Type B pancreatic cell (in vitro differentiated cells): Measurements from ENCODE around the gene CD4. TPM values are rescaled to one million over a fixed set of nuclear protein-coding genes. Genes with fewer than 3 reads are reported as not detected.

ENCODE experiments used
- DNase-seq: peaks from one replicate; pipeline ENCODE4 v3.0.0; 2021; ENCODE audit warnings: mixed read lengths; ENCODE audit not compliant: unreplicated experiment; ENCODE audit errors: extremely low spot score
- H3K27ac Mint-ChIP-seq: 2 replicates; pipeline ENCODE4 v1.8.0; 2021; ENCODE audit warnings: mild to moderate bottlenecking, mixed read lengths
- H3K27me3 Mint-ChIP-seq: 2 replicates; pipeline ENCODE4 v1.8.0; 2021; ENCODE audit warnings: mixed read lengths
- H3K36me3 Mint-ChIP-seq: 2 replicates; pipeline ENCODE4 v1.8.0; 2021; ENCODE audit warnings: mixed read lengths
- H3K4me1 Mint-ChIP-seq: one replicate; pipeline ENCODE4 v1.8.0; 2021; ENCODE audit warnings: mixed read lengths; ENCODE audit not compliant: unreplicated experiment
- H3K4me3 Mint-ChIP-seq: 2 replicates; pipeline ENCODE4 v1.8.0; 2021; ENCODE audit warnings: mild to moderate bottlenecking, mixed read lengths
- H3K9me3 Mint-ChIP-seq: 2 replicates; pipeline ENCODE4 v1.8.0; 2021; ENCODE audit warnings: mixed read lengths
- total RNA-seq: library from RNA; stranded (reverse); gene quantifications from 2 replicates; pipeline ENCODE4 v1.2.1, GENCODE V29; 2021; ENCODE audit warnings: low replicate concordance
- TF ChIP-seq, protein P1 (sequence below): fragments of 200-600 bp; sonication (generic); conservative IDR thresholded peaks from 2 replicates; pipeline ENCODE4 v1.5.0; 2021; ENCODE audit warnings: antibody characterized with exemption, mild to moderate bottlenecking

The CD4 gene
- total RNA-seq, 1 donor from 2014 or later: 0.65 TPM

GRCh38 chr12:6778217-6778573 lies 11.1 kb upstream of the CD4 start:
- peaks cover 20% of the 10 kb centered on the region for H3K4me1 Mint-ChIP-seq
- H3K36me3 Mint-ChIP-seq: peaks cover 14% of the 10 kb centered on the region
- H3K27me3 Mint-ChIP-seq: peaks cover 61% of the 10 kb centered on the region
- peak overlapping the region; percentile 93 for H3K4me3 Mint-ChIP-seq
- H3K9me3 Mint-ChIP-seq: no peaks in the 10 kb centered on the region
- H3K27ac Mint-ChIP-seq: peak overlapping the region; percentile 90
- TF ChIP-seq, protein P1, sequence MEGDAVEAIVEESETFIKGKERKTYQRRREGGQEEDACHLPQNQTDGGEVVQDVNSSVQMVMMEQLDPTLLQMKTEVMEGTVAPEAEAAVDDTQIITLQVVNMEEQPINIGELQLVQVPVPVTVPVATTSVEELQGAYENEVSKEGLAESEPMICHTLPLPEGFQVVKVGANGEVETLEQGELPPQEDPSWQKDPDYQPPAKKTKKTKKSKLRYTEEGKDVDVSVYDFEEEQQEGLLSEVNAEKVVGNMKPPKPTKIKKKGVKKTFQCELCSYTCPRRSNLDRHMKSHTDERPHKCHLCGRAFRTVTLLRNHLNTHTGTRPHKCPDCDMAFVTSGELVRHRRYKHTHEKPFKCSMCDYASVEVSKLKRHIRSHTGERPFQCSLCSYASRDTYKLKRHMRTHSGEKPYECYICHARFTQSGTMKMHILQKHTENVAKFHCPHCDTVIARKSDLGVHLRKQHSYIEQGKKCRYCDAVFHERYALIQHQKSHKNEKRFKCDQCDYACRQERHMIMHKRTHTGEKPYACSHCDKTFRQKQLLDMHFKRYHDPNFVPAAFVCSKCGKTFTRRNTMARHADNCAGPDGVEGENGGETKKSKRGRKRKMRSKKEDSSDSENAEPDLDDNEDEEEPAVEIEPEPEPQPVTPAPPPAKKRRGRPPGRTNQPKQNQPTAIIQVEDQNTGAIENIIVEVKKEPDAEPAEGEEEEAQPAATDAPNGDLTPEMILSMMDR: no peak
- no peak for DNase-seq

DNA sequence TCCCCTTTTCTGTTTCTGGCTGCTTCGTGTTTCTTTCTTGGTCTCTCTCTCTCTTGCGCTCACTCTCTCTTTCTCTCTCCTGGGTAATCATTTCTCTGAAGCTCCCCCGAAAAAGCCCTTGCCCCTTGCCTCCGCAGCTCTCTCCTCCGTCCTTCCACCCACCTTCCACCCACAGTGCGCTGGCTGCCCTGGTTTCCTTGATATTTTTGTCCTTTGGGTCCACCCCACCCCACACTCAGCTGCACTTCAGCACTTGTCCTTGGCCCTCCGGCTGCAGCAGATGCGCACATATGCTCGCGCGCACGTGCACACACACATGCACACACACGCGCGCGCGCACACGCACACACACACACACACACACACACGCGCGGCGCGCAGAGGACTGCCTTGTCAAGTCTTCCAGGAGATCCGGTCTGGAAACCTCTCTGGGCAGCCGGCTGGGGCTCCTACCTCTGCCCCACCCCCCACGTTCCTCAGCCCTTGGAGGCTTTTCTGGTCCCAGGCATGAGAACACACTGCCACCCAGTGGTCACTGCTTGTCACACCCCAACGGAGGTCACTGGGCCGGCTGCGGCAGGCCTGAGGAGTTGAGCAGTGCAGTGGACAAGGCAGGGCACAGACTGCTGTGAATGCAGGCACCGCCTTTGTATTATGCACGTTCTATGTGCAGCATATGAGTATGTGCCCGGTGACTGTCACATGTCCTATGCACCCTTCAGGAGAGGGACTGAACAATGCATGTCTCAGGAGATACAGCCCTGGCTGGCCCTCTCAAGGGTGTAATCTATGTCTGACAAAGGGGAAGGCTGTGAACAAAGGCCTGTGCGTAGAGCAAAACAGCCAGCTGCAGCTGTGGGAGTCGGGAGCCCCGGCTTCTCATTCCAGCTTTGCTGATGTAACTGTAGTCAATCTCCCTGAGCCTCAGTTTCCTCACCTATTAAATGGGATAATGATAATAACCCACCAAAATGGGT lies 10.5 kb upstream of the CD4 start:
- Mint-ChIP-seq H3K27ac (peak overlapping the region; percentile 90), H3K27me3 (peaks cover 61% of the 10 kb centered on the region), H3K36me3 (peaks cover 14% of the 10 kb centered on the region), H3K9me3 (no peaks in the 10 kb centered on the region), H3K4me1 (peaks cover 17% of the 10 kb centered on the region), H3K4me3 (peak overlapping the region; percentile 93)
- TF ChIP-seq, protein P1: peak; percentile 98
- peak; percentile 95 for DNase-seq

DNA sequence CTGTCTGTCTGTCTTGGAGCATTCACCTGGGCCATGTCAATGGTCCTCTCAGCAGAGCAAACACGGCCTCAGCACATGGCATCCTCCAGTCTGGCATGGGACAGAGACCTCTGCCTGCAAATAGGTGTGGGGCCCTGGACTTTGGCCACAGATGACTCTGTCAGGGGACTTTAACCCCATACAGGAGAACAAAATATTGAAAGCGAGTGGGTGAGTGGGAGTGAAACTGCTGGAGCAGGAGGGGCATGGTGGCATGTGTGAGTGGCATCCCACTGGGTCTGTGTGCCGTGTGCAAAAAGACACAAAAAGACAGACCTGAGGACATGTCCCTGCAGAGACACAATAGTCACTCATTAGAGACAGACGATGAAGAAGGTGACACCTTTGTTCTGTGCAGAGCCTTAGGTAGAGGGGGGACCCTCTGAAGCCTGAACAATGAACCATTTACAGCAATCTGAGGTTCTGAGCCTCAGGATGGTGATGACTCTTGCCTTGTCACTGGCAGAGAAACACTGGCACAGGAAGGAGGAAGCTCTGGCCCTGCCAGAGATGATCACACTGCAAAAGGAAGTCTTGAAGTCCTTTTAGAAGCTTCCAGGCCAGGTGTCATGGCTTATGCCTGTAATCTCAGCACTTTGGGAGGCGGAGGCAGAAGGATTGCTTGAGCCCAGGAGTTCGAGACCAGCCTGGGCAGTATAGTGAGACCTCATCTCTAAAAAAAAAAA lies 9.5 kb upstream of the CD4 start:
- no peak for DNase-seq
- peaks cover 17% of the 10 kb centered on the region for H3K4me1 Mint-ChIP-seq
- H3K27me3 Mint-ChIP-seq: peaks cover 51% of the 10 kb centered on the region
- peaks cover 10% of the 10 kb centered on the region for H3K36me3 Mint-ChIP-seq
- TF ChIP-seq, protein P1: no peak
- H3K4me3 Mint-ChIP-seq: no peak overlapping the region
- no peaks in the 10 kb centered on the region for H3K9me3 Mint-ChIP-seq
- H3K27ac Mint-ChIP-seq: peak overlapping the region; percentile 42

DNA sequence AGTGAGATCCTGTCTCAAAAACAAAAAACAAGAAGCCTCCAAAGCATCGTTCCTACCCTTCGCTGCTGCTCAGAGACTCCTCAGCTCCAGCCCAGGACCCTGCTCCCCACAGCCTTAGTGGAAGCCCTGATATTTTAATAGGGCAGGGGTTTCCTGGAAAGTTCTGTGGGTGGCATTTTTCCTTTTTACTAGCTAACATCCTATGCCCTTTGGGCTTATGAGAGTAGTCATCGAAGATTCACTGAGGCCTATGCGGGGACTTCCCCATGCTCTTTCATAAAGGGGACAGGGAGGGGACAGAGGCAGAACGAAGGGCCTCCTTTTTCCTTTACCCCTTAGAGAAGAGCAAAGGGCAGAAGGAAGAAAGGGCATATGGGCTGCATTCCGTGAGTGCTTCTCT lies 8.8 kb upstream of the CD4 start:
- no peak for DNase-seq
- TF ChIP-seq, protein P1: no peak
- H3K4me3 Mint-ChIP-seq: no peak overlapping the region

DNA sequence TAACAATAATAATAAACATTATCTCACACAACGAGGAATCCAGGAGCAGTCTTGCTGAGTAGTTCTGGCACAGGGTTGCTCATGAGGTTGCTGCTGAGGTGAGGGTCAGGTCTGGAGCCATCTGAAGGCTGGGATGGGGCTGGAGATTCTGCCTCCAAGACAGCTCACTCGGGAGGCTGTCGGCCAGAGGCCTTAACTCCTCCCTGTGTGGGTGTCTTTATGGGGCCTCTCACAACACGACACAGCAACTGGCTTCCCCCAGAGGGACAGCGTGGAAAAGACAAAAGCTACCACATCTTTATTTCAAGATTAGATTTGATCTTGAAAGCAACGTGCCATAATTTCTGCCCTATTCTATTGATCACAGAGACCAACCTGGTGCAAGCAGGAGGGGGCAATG lies 7.2 kb upstream of the CD4 start:
- peaks cover 38% of the 10 kb centered on the region for H3K27me3 Mint-ChIP-seq
- H3K36me3 Mint-ChIP-seq: peaks cover 4% of the 10 kb centered on the region
- H3K27ac Mint-ChIP-seq: no peak overlapping the region
- no peak overlapping the region for H3K4me3 Mint-ChIP-seq
- H3K9me3 Mint-ChIP-seq: no peaks in the 10 kb centered on the region
- TF ChIP-seq, protein P1: no peak
- DNase-seq: no peak
- peaks cover 27% of the 10 kb centered on the region for H3K4me1 Mint-ChIP-seq

More for the DNA sequence above, 8.8 kb upstream of the CD4 start:
- Mint-ChIP-seq H3K4me1 (peaks cover 17% of the 10 kb centered on the region), H3K27ac (no peak overlapping the region), H3K9me3 (no peaks in the 10 kb centered on the region), H3K27me3 (peaks cover 44% of the 10 kb centered on the region), H3K36me3 (peaks cover 8% of the 10 kb centered on the region)
